ENCODE data around the gene ACSM6. TPM values are rescaled to one million over a fixed set of nuclear protein-coding genes. Genes with fewer than 3 reads are reported as not detected.

ACSM6 gene
- total RNA-seq, 1 donor from 2014 or later, result not detected

DNA sequence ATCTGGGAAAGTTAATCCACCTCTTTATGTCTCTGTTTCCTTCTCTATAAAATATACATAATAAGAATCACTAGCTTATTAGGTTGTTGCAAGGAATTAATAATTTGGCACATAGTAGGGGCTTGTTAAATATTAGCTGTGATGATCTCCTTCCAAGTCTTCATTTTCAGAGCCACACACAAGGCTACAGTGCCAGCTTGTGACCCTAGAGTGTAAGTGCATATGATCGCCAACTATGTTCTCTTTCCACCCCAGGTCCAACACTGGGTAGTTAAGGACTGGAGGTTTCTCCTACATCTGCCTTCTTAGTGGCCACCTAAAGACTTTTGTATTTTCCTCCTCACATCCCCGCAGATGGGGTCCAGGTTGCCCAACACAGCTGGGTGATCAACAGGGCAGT lies 17.9 kb upstream of the ACSM6 start:
- H3K27me3 ChIP-seq (ENCODE audit: control insufficient read depth, insufficient read depth, low read length), result peaks cover 2% of the 10 kb centered on the region
- no peak for DNase-seq (ENCODE audit: low read depth)
- H3K36me3 ChIP-seq (ENCODE audit: control insufficient read depth, insufficient read depth, low read length), result no peaks in the 10 kb centered on the region
- TF ChIP-seq, protein P1, sequence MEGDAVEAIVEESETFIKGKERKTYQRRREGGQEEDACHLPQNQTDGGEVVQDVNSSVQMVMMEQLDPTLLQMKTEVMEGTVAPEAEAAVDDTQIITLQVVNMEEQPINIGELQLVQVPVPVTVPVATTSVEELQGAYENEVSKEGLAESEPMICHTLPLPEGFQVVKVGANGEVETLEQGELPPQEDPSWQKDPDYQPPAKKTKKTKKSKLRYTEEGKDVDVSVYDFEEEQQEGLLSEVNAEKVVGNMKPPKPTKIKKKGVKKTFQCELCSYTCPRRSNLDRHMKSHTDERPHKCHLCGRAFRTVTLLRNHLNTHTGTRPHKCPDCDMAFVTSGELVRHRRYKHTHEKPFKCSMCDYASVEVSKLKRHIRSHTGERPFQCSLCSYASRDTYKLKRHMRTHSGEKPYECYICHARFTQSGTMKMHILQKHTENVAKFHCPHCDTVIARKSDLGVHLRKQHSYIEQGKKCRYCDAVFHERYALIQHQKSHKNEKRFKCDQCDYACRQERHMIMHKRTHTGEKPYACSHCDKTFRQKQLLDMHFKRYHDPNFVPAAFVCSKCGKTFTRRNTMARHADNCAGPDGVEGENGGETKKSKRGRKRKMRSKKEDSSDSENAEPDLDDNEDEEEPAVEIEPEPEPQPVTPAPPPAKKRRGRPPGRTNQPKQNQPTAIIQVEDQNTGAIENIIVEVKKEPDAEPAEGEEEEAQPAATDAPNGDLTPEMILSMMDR (IDR thresholded peaks at IDR 0.05; ENCODE audit: insufficient read depth, low read length, poor library complexity, severe bottlenecking), result no peak
- H3K4me3 ChIP-seq (ENCODE audit: low read depth, low read length), result no peak overlapping the region

DNA sequence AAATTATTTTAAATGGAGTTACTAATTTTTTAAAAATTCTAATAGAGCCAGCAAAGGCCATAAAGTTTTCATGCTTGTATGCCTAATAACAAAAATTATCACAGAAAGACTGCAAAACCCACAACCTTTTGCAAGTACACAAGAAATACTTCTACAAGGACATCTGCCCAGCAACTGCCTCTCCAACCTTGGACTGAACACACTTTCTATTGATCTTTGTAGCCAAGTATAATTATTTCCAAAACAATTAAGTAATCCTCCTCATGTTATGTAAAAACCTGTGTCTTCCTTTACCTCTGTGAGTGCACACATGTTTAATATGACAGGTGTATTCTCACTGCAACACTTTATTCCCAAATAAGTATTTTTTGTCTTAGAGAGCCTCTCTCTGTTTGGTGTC lies 16.6 kb upstream of the ACSM6 start:
- Histone ChIP-seq H3K27me3 (ENCODE audit: control insufficient read depth, insufficient read depth, low read length) (peaks cover 2% of the 10 kb centered on the region), H3K4me3 (ENCODE audit: low read depth, low read length) (no peak overlapping the region), H3K36me3 (ENCODE audit: control insufficient read depth, insufficient read depth, low read length) (no peaks in the 10 kb centered on the region)
- TF ChIP-seq, protein P1 (IDR thresholded peaks at IDR 0.05; ENCODE audit: insufficient read depth, low read length, poor library complexity, severe bottlenecking), result no peak
- DNase-seq (ENCODE audit: low read depth), result no peak

DNA sequence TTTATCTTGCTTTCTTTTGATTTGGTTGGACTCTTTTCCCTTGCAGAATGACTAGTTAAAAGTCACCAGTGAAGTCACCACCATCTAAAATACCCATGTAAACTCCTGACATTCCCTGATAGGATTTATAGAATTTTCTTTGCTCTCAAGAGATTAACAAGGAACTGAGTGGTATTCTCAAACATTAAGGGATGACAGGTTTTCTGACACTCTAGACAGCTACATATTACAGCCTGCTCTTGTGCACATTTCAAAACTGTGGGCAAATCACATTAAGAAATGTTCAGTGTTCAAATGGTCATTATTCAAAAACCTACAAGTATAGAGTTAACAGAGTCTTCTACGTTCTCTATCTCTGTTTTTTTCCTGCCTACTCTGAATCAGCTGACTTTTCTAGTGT lies 15.8 kb upstream of the ACSM6 start:
- H3K4me3 ChIP-seq (ENCODE audit: low read depth, low read length), result no peak overlapping the region
- TF ChIP-seq, protein P1 (IDR thresholded peaks at IDR 0.05; ENCODE audit: insufficient read depth, low read length, poor library complexity, severe bottlenecking), result no peak
- H3K36me3 ChIP-seq (ENCODE audit: control insufficient read depth, insufficient read depth, low read length), result no peaks in the 10 kb centered on the region
- DNase-seq (ENCODE audit: low read depth), result no peak
- H3K27me3 ChIP-seq (ENCODE audit: control insufficient read depth, insufficient read depth, low read length), result peaks cover 2% of the 10 kb centered on the region

DNA sequence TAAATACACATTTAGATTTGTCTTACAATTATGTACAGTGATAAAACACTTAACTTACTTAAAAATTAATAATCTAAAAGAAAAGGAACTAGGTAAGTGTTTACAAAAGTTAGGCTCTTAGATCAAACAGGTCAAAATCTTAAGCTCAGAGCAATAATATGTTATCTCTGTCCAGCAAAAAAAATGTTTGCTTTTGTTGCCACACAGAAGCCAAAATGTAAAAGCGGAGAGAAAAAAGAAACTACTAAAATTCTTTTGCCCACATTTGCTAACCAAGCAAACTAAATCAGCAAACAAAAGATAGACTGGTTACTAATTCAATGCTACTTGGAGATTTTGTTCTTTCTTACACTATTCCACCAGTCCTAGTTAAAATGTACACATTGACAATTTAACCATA lies 15.2 kb upstream of the ACSM6 start:
- peaks cover 2% of the 10 kb centered on the region for H3K27me3 ChIP-seq (ENCODE audit: control insufficient read depth, insufficient read depth, low read length)

DNA sequence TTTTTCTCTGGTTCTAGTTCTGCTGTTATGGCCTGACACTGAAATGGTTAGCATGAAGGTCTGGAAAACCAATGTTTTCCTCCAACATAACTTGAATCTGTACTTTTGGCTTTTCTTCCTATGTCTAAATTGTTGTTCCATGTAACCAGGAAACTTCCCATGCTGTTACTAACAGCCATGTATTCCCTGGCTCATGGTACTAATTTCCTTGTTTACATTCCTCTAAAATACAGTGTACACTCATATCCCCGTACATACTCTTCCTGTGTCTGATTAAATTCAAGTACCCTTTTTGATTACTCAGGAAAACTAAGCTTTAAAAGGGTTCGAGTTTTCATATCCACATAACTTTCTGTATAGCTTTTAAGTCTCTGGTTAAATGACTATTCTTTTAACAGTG lies 12.3 kb upstream of the ACSM6 start:
- Histone ChIP-seq H3K36me3 (ENCODE audit: control insufficient read depth, insufficient read depth, low read length) (no peaks in the 10 kb centered on the region), H3K4me3 (ENCODE audit: low read depth, low read length) (no peak overlapping the region), H3K27me3 (ENCODE audit: control insufficient read depth, insufficient read depth, low read length) (no peaks in the 10 kb centered on the region)
- DNase-seq (ENCODE audit: low read depth), result no peak
- TF ChIP-seq, protein P1 (IDR thresholded peaks at IDR 0.05; ENCODE audit: insufficient read depth, low read length, poor library complexity, severe bottlenecking), result no peak

More for the DNA sequence above, 15.2 kb upstream of the ACSM6 start:
- TF ChIP-seq, protein P1 (IDR thresholded peaks at IDR 0.05; ENCODE audit: insufficient read depth, low read length, poor library complexity, severe bottlenecking), result no peak
- H3K4me3 ChIP-seq (ENCODE audit: low read depth, low read length), result no peak overlapping the region
- H3K36me3 ChIP-seq (ENCODE audit: control insufficient read depth, insufficient read depth, low read length), result no peaks in the 10 kb centered on the region
- no peak for DNase-seq (ENCODE audit: low read depth)

Measured in kidney epithelial cell (primary cell).